Stimulated activated CD8-positive, alpha-beta memory T cell treated with anti-CD3 and anti-CD28 coated beads, Interleukin-2, amount 100 ng/mL, for 48 hours (primary cell): ENCODE results near the gene NUDT13.

Experiments
- DNase-seq, 2 donors: peaks; one replicate each; pipeline ENCODE4 v3.0.0-alpha.2; 2020; ENCODE audit warnings: low read depth in 2 of 2

NUDT13 gene

GRCh38 chr10:73163096-73163495, 52.8 kb downstream of the NUDT13 start:
- DNase-seq: no peak

- no peak for DNase-seq
Measured at GRCh38 chr10:73166972-73167371, 56.7 kb downstream of the NUDT13 start.

GRCh38 chr10:73167458-73167782, 57.2 kb downstream of the NUDT13 start:
- no peak for DNase-seq

GRCh38 chr10:73167783-73168464, 57.7 kb downstream of the NUDT13 start, which contains the start of the genes ECD and FAM149B1:
Gene ECD (minus strand): TSS chr10:73168008. CDS start chr10:73163937, 4,071 bp downstream.
Gene FAM149B1 (plus strand): TSS chr10:73168119. CDS start chr10:73168340, 221 bp downstream.
- peak; percentile 87 to 93 for DNase-seq

- DNase-seq: no peak
Measured at GRCh38 chr10:73168465-73168803, 58.2 kb downstream of the NUDT13 start.

GRCh38 chr10:73169320-73169719, 59.1 kb downstream of the NUDT13 start:
- DNase-seq: no peak

GRCh38 chr10:73172867-73173266, 62.6 kb downstream of the NUDT13 start:
- DNase-seq: no peak

GRCh38 chr10:73174148-73174925, 64.1 kb downstream of the NUDT13 start:
- no peak for DNase-seq
